Central memory CD8-positive, alpha-beta T cell (primary cell): Measurements from ENCODE around the gene PCSK6.
"Not testable (repeated sequence)": the region's sequence is repeated elsewhere in the genome, so short reads cannot be mapped to it uniquely, and the experiment has no call there.

ENCODE experiments used
- ATAC-seq: fragments of 150-1000 bp; cut with Tn5 transposase; replicated peaks from 2 replicates; pipeline ENCODE4 v1.10.0; 2022; ENCODE audit warnings: mild to moderate bottlenecking, moderate FRiP score, moderate number of reproducible peaks; ENCODE audit not compliant: poor library complexity, severe bottlenecking; ENCODE audit errors: extremely low read depth
- DNase-seq, 2 donors: peaks; one replicate each; pipeline ENCODE4 v3.0.0; 2021; ENCODE audit warnings: low spot score in 2 of 2
- H3K27ac Mint-ChIP-seq: one replicate; pipeline ENCODE4 v1.8.0; 2022; ENCODE audit warnings: low read depth, mild to moderate bottlenecking, moderate library complexity, mixed read lengths
- H3K27me3 Mint-ChIP-seq: one replicate; pipeline ENCODE4 v1.8.0; 2022; ENCODE audit warnings: mixed read lengths
- H3K36me3 Mint-ChIP-seq: one replicate; pipeline ENCODE4 v1.8.0; 2022; ENCODE audit warnings: mild to moderate bottlenecking, moderate library complexity, mixed read lengths; ENCODE audit not compliant: insufficient read depth
- H3K4me1 Mint-ChIP-seq: one replicate; pipeline ENCODE4 v1.8.0; 2022; ENCODE audit warnings: mixed read lengths
- H3K4me3 Mint-ChIP-seq: one replicate; pipeline ENCODE4 v1.8.0; 2022; ENCODE audit warnings: mild to moderate bottlenecking, moderate library complexity, mixed read lengths
- H3K9me3 Mint-ChIP-seq: one replicate; pipeline ENCODE4 v1.8.0; 2022; ENCODE audit warnings: mixed read lengths

PCSK6 gene

GRCh38 chr15:101427606-101428487 is 61.7 kb downstream of the PCSK6 start:
- H3K9me3 Mint-ChIP-seq = no peaks in the 10 kb centered on the region
- H3K4me3 Mint-ChIP-seq = no peak overlapping the region
- H3K36me3 Mint-ChIP-seq = no peaks in the 10 kb centered on the region
- no peaks in the 10 kb centered on the region for H3K4me1 Mint-ChIP-seq
- H3K27ac Mint-ChIP-seq = no peak overlapping the region
- ATAC-seq (no peak), DNase-seq (no peak)
- H3K27me3 Mint-ChIP-seq = peaks cover 34% of the 10 kb centered on the region

DNA sequence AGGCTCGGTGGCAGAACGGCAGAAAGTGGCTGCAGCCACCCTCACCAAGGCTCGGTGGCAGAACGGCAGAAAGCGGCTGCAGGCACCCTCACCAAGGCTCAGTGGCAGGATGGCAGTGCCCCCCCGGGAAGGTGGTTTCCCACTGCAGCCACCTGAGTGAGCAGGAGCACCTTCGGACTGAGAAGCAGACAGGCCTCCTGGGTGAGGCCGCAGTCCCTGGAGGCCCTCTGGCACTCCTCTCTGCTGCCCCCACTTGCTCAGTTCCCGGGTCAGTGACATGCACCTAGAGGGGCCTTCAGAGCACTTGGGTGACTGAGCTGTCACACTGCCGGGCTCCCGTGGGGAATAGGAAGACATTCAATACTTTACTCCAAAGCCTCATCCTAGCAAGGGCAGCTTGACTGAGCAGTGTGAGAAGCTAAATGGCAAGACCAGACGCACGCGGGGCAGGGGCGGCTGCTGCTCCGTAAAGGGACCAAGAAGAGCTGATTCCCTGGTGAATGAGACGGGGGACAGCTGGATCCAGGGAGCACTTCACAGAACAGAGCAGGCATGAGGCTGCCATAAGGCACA is 62.7 kb downstream of the PCSK6 start:
- Mint-ChIP-seq H3K4me3 (no peak overlapping the region), H3K36me3 (no peaks in the 10 kb centered on the region), H3K27ac (no peak overlapping the region), H3K27me3 (peaks cover 30% of the 10 kb centered on the region), H3K4me1 (no peaks in the 10 kb centered on the region), H3K9me3 (no peaks in the 10 kb centered on the region)
- DNase-seq = no peak
- ATAC-seq = no peak

- H3K36me3 Mint-ChIP-seq = no peaks in the 10 kb centered on the region
- DNase-seq (no peak), ATAC-seq (no peak)
Observed at GRCh38 chr15:101425787-101426365, 63.6 kb downstream of the PCSK6 start.

DNA sequence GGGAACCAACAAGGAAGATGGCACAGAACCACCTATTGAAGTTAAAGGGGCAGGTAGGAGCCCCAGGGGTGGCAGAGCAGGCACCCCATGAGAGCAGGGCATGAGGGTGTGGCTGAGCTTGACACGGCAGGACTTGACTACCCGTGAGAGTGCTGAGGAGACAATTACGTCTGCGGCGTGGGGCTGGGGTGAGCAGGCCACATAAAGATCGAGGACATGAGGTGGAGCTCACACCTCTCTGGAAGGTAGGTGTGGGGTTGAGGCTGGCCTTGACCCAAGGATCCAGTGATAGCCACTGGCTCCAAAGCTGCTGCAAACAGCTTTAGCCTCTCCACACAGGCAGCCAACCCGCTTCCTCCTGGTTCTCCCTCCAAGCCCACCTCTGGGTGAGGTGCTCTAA is 64.5 kb downstream of the PCSK6 start:
- Mint-ChIP-seq H3K9me3 (no peaks in the 10 kb centered on the region), H3K4me1 (no peaks in the 10 kb centered on the region), H3K27me3 (peaks cover 23% of the 10 kb centered on the region), H3K36me3 (no peaks in the 10 kb centered on the region), H3K4me3 (no peak overlapping the region), H3K27ac (no peak overlapping the region)
- DNase-seq (no peak), ATAC-seq (no peak)

More at GRCh38 chr15:101425787-101426365, 63.6 kb downstream of the PCSK6 start:
- Mint-ChIP-seq H3K4me3 (no peak overlapping the region), H3K9me3 (no peaks in the 10 kb centered on the region), H3K27ac (no peak overlapping the region), H3K4me1 (no peaks in the 10 kb centered on the region), H3K27me3 (peaks cover 21% of the 10 kb centered on the region)

DNA sequence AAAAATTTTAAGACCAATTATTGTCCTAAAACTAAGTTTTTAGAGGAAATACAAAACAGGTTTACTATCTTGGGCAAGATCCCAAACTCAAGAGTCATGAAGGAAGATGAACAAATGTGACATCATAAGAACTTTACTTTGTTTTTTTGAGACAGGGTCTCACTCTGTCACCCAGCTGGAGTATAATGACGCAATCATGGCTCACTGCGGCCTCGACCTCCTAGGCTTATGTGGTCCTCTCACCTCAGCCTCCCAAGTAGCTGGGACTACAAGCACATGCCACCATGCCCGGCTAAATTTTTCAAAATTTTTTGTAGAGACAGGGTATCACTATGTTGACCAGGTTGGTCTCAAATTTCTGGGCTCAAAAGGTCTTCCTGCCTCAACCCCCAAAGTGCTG is 69.3 kb downstream of the PCSK6 start:
- ATAC-seq (no peak), DNase-seq (no peak)
- Mint-ChIP-seq H3K4me3 (no peak overlapping the region), H3K27me3 (peaks cover 45% of the 10 kb centered on the region), H3K36me3 (no peaks in the 10 kb centered on the region), H3K27ac (no peak overlapping the region), H3K9me3 (no peaks in the 10 kb centered on the region), H3K4me1 (no peaks in the 10 kb centered on the region)

DNA sequence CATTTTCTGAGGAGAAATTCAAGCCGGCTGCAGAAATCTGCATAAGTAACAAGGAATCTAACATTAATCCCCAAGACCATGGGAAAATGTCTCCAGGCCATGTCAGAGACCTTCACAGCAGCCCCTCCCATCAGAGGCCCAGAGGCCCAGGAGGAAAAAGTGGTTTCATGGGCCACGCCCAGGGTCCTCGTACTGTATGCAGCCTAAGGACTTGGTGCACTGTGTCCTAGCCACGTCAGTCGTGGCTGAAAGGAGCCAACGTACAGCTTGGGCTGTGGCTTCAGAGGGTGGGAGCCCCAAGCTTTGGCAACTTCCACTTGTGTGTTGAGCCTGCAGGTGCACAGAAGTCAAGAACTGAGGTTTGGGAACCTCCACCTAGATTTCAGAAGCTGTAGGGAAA is 73.0 kb downstream of the PCSK6 start:
- ATAC-seq, H3K4me3 Mint-ChIP-seq, H3K9me3 Mint-ChIP-seq, H3K4me1 Mint-ChIP-seq, H3K27ac Mint-ChIP-seq, H3K36me3 Mint-ChIP-seq, DNase-seq: not testable (repeated sequence)
- peaks cover 33% of the 10 kb centered on the region for H3K27me3 Mint-ChIP-seq

DNA sequence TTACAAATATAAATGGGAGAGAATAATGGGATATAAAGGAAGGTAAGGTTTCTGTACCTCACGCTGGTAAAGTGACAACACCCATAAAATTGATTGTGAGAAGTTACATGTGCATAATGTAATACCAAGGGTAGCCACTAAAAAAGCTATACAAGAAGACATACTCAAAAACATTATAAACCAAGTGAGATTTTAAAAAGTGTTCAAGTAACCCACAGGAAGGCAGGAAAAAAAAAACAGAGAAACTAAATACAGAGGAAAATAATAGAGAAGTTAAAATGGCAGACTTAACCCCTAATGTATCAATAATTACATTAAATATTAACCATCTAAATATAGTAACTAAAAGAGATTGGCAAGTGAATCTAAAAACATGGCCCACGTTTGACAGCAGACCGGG is 76.3 kb downstream of the PCSK6 start:
- Mint-ChIP-seq H3K4me1 (no peaks in the 10 kb centered on the region), H3K27ac (no peak overlapping the region), H3K4me3 (no peak overlapping the region), H3K9me3 (no peaks in the 10 kb centered on the region), H3K27me3 (peaks cover 41% of the 10 kb centered on the region), H3K36me3 (no peaks in the 10 kb centered on the region)
- no peak for DNase-seq
- ATAC-seq = no peak

GRCh38 chr15:101411581-101411980 is 77.9 kb downstream of the PCSK6 start:
- peaks cover 49% of the 10 kb centered on the region for H3K27me3 Mint-ChIP-seq
- no peak for DNase-seq
- H3K27ac Mint-ChIP-seq = no peak overlapping the region
- H3K4me1 Mint-ChIP-seq = no peaks in the 10 kb centered on the region
- H3K9me3 Mint-ChIP-seq = no peaks in the 10 kb centered on the region
- H3K4me3 Mint-ChIP-seq = no peak overlapping the region
- no peaks in the 10 kb centered on the region for H3K36me3 Mint-ChIP-seq
- ATAC-seq = no peak

DNA sequence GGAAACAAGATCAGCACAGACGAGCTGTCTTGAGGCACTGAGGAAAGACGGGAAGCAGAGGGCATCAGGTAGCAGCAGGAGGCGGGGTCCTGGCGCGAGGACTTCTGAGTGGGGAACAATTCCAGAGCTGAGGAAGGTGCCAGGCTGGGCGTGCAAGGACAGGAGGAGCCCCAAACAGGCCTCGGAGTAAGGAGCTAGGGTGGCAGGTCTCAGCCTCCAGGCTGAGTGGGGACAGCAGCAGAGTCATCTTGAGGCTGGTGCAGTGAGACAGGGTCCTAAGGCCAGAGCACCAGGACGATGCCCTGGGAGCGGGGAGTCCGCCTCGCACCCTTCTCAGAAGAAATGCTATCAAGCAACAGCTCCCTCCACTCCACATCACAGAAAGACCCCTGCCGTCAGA is 78.4 kb downstream of the PCSK6 start:
- no peaks in the 10 kb centered on the region for H3K4me1 Mint-ChIP-seq
- ATAC-seq = no peak

GRCh38 chr15:101410612-101411011 is 78.9 kb downstream of the PCSK6 start:
- H3K9me3 Mint-ChIP-seq = no peaks in the 10 kb centered on the region
- no peak overlapping the region for H3K27ac Mint-ChIP-seq
- H3K27me3 Mint-ChIP-seq = peaks cover 49% of the 10 kb centered on the region
- no peak overlapping the region for H3K4me3 Mint-ChIP-seq
- DNase-seq (no peak), ATAC-seq (no peak)
- no peaks in the 10 kb centered on the region for H3K4me1 Mint-ChIP-seq
- H3K36me3 Mint-ChIP-seq = no peaks in the 10 kb centered on the region

More for the DNA sequence above, 78.4 kb downstream of the PCSK6 start:
- Mint-ChIP-seq H3K4me3 (no peak overlapping the region), H3K9me3 (no peaks in the 10 kb centered on the region), H3K27ac (no peak overlapping the region), H3K27me3 (peaks cover 49% of the 10 kb centered on the region), H3K36me3 (no peaks in the 10 kb centered on the region)
- no peak for DNase-seq

DNA sequence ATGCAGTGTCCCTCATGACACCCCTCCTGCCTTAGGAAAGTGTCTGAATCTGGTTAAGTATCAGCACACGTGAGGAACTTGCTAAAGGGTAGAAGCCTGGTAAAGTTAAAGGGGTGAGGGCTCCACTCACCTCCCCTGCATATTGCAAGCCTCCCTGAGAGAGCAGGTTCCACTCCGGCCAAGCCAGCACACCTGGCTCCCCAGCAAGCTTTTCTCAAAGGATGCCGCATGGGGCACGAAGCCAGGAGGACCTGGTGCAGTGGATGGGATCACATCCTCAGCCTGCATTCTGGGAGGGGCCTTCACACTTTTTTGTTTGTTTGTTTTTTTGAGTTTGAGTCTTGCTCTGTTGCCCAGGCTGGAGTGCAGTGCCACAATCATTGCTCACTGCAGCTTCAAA is 79.9 kb downstream of the PCSK6 start:
- Mint-ChIP-seq H3K27me3 (peaks cover 58% of the 10 kb centered on the region), H3K27ac (no peak overlapping the region), H3K36me3 (no peaks in the 10 kb centered on the region), H3K9me3 (no peaks in the 10 kb centered on the region), H3K4me3 (no peak overlapping the region), H3K4me1 (no peaks in the 10 kb centered on the region)
- ATAC-seq (no peak), DNase-seq (no peak)

GRCh38 chr15:101407966-101408775 is 81.3 kb downstream of the PCSK6 start:
- Mint-ChIP-seq H3K36me3 (no peaks in the 10 kb centered on the region), H3K9me3 (no peaks in the 10 kb centered on the region), H3K27me3 (peaks cover 65% of the 10 kb centered on the region), H3K4me3 (no peak overlapping the region), H3K27ac (no peak overlapping the region), H3K4me1 (no peaks in the 10 kb centered on the region)
- ATAC-seq (no peak), DNase-seq (no peak)
